Measurements from ENCODE around the gene C3orf80.

DNA sequence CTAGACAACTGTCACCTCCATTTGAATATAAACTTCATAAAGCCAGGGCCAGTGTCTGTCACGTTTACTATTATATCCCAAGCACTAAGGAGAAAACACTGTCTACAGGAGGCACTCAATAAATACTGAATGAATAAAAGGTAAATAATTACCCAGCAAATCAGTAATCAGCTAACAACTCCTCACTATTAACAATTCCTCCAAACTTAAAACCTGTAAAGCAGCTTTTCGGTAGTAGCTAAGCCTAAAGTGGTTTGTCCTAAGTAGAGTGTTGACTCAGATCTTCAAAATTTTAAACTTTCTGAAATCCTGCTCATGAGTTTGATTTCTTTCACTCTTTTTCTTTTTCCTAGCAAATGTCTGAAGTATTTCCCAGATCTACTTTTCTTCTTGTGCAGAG is 39.9 kb downstream of the C3orf80 start:
- no peak for TF ChIP-seq EP300 (IDR thresholded peaks at IDR 0.05; ENCODE audit: borderline replicate concordance)
- no peak for TF ChIP-seq TEAD4 (IDR thresholded peaks at IDR 0.05)
- no peak for TF ChIP-seq TAF1 (IDR thresholded peaks at IDR 0.05; ENCODE audit: low read depth)
- TF ChIP-seq, protein P1, sequence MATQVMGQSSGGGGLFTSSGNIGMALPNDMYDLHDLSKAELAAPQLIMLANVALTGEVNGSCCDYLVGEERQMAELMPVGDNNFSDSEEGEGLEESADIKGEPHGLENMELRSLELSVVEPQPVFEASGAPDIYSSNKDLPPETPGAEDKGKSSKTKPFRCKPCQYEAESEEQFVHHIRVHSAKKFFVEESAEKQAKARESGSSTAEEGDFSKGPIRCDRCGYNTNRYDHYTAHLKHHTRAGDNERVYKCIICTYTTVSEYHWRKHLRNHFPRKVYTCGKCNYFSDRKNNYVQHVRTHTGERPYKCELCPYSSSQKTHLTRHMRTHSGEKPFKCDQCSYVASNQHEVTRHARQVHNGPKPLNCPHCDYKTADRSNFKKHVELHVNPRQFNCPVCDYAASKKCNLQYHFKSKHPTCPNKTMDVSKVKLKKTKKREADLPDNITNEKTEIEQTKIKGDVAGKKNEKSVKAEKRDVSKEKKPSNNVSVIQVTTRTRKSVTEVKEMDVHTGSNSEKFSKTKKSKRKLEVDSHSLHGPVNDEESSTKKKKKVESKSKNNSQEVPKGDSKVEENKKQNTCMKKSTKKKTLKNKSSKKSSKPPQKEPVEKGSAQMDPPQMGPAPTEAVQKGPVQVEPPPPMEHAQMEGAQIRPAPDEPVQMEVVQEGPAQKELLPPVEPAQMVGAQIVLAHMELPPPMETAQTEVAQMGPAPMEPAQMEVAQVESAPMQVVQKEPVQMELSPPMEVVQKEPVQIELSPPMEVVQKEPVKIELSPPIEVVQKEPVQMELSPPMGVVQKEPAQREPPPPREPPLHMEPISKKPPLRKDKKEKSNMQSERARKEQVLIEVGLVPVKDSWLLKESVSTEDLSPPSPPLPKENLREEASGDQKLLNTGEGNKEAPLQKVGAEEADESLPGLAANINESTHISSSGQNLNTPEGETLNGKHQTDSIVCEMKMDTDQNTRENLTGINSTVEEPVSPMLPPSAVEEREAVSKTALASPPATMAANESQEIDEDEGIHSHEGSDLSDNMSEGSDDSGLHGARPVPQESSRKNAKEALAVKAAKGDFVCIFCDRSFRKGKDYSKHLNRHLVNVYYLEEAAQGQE (IDR thresholded peaks at IDR 0.05; ENCODE audit: low read depth), result no peak
- TF ChIP-seq YY1 (IDR thresholded peaks at IDR 0.05; ENCODE audit: low read depth), result no peak
- TF ChIP-seq, protein P2, sequence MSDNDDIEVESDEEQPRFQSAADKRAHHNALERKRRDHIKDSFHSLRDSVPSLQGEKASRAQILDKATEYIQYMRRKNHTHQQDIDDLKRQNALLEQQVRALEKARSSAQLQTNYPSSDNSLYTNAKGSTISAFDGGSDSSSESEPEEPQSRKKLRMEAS (IDR thresholded peaks at IDR 0.05), result no peak
- TF ChIP-seq FOXM1 (IDR thresholded peaks at IDR 0.05; ENCODE audit: borderline replicate concordance, low read depth), result no peak
- no peak for TF ChIP-seq CREB1 (IDR thresholded peaks at IDR 0.05; ENCODE audit: low read depth)
